HG03066 (cell line): ENCODE data around the gene HAUS2.
"Not testable (repeated sequence)": the region's sequence is repeated elsewhere in the genome, so short reads cannot be mapped to it uniquely, and the experiment has no call there.

ENCODE experiments used
- ATAC-seq: cut with Tn5 transposase; IDR thresholded peaks from one replicate; pipeline ENCODE4 v1.9.1; 2021; ENCODE audit warnings: low read depth; ENCODE audit not compliant: unreplicated experiment

Gene HAUS2

DNA sequence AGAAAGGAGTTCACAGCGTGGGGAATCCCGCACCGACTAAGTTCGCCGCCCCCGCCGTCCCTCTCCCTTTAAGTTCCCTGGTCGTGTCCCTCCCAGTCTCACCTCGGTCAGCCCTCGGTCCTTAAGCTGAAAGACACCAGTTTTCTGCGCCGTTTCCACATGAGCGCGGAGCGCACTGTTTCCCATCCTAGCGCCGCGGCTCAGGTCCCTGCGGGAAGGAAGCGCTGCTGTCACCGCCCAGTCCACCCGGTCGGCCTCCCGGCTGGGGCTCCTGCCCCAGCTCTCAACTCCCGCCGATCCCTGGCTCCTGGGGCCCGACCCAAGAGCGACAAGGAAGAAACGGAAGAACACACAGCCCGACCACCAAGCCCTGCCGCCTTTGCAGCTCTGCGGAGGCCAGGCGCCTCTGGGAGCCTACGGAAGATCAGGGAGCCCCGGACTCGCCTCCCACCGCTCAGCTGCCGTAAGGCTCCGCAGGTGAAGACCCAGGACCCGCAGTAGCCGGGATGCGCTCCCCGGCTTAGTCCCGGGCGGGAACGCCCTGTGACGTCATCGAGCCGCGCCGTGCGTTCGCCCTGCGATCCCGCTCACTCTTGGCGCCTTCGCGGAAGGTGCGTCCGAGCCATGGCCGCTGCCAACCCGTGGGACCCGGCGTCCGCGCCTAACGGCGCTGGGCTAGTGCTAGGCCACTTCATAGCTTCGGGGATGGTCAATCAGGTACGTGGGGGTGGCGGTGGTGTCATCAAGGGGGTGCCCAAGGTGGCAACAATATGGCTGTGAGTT lies at the start of gene HAUS2, which contains the start of gene LRRC57:
TSS of gene HAUS2 (plus strand) at position 590 of the 783 bp plus-strand sequence. CDS start at position 625, 35 bp downstream.
TSS of gene LRRC57 (minus strand) at position 545 of the 783 bp plus-strand sequence. CDS start at position 186, 359 bp downstream.
- ATAC-seq, result peak; percentile 56

GRCh38 chr15:42499858-42500609 lies 48.6 kb upstream of the HAUS2 start:
- no peak for ATAC-seq

DNA sequence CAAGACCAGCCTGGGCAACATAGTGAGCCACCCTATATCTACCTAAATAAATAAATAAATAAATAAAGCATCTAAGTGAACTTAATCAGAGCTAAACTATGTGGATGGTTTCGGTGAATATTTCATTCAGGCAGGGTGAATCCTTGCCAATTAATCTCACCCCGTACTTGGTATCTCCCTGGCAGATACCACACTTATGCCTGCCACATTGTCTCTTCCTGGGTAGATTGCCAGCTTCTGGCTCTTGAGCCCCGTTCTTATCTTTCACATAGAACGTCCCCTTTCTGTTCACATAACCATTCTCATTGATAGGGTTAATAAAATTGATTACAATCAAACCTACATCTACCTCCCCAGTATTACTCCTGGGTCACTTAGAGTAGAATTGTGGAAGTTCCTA lies 46.2 kb upstream of the HAUS2 start:
- ATAC-seq, result no peak

DNA sequence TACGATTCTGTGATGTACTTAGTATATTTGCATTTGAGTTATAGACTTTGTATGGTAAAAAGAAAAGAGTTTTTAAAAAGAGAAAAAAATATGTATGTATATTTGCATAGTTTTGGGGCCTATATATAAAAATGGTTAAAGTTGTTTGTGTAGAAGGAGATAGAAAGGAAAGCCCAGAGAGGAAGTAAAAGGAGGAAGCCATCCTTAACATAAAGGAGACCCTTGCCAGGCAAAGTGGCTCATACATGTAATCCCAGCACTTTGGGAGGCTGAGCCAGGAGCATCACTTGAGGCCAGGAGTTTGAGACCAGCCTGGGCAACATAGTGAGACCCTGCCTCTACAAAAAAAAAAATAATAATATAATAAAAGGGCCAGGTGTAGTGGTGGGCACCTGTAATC lies 44.8 kb upstream of the HAUS2 start:
- ATAC-seq, result no peak

DNA sequence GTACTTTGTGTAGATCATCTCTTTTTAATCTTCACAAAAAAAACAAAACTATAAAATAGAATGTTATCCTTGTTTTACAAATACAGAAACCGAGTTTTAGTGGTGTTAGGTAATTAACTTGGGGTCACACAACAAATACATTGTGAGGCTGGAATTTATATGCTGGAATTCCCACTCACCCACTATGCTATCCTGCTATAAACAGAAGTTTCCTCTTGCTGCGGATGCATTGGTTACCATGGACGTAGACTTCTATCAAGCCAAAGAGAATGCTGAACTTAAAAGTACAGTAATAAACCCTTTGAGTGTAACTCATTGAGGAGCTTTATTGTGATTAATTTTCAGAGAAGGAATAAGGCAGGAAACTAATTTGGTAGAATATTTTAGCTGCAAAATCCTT lies 44.0 kb upstream of the HAUS2 start:
- ATAC-seq, result no peak

DNA sequence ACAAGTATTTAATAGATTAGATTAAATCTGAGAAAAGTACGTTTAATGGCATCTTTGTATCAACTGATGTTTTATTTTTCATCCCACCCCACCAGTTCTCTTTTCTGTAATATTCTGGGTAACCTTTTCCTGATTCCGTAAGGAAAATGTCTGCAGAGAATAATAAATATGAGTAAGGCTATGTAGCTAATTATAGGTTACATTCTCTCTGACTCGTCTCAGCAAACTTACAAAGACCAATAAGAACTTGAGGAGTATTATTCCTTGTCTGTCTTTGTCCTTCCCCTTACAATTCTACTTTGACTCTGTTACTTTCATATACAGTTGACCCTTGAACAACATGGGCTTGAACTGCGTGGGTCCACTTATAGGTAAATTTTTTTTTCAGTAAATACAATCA lies 41.1 kb upstream of the HAUS2 start:
- ATAC-seq, result no peak

GRCh38 chr15:42508263-42508690 lies 40.4 kb upstream of the HAUS2 start:
- ATAC-seq, result no peak

GRCh38 chr15:42510258-42511006 lies 38.2 kb upstream of the HAUS2 start:
- no peak for ATAC-seq

- ATAC-seq, result no peak
Observed at GRCh38 chr15:42511007-42511391, 37.6 kb upstream of the HAUS2 start.

DNA sequence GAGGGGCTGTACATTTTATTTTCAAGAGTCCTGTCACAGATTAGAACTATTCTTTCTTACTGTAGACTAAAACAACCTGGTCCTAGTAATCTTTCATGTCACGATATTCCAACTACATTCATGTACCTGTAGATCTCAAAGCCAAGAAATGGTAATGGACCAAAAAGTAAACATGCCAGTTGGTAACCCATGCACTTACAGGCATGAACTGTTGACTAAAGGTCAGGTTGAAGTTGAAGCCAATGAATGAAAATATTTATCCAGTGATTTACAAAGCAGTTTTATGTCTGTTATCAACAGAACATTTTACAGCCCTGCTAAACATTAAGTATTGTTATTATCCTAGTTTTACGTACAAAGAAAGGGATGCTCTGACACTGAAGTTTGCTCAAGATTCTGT lies 25.3 kb upstream of the HAUS2 start:
- ATAC-seq, result no peak

DNA sequence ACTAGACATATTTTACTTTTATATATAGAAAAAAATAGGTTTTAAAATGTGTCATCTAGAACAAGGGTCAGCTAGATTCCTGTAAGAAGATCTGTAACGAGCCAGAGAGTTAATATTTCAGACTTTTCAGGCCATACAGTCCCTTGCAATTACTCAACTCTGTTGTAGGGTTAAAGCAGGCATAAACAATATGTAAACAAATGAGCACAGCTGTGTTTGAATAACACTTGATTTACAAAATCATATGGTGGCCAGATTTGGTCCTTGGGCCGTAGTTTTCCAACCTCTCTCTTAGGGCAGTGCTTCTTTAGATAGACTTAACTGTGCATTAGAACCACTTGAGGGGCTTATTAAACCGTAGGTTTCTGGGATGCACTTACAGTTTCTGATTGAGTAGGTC lies 19.7 kb upstream of the HAUS2 start:
- ATAC-seq, result no peak

- ATAC-seq, result no peak
Observed at GRCh38 chr15:42533246-42533645, 15.4 kb upstream of the HAUS2 start.

GRCh38 chr15:42544853-42545629 lies 3.6 kb upstream of the HAUS2 start:
- ATAC-seq, result no peak

- no peak for ATAC-seq
Observed at GRCh38 chr15:42547918-42548248, 755 bp upstream of the HAUS2 start.

DNA sequence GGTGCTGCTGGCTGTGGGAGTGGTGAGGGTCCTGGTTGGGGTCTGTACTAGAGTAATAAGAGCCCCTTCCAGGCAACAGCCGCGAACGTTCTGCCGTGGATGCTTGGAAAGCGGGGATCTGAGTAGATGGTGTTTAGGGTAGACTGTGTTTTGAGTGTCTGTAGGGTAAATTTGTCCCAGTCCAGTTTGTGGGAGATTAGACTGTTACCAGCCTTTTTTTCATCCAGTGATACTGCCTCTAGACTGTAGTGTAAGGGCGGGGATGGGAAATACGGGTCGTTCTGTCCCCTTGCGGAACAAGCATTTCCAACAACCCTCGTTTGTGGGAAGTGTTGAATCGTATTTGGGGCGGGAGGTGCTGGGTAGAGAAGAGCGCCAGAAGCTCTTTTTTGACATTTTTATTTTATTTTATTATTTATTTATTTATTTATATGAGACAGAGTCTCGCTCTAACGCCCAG lies 424 bp downstream of the HAUS2 start:
- ATAC-seq, result peak; percentile 25

DNA sequence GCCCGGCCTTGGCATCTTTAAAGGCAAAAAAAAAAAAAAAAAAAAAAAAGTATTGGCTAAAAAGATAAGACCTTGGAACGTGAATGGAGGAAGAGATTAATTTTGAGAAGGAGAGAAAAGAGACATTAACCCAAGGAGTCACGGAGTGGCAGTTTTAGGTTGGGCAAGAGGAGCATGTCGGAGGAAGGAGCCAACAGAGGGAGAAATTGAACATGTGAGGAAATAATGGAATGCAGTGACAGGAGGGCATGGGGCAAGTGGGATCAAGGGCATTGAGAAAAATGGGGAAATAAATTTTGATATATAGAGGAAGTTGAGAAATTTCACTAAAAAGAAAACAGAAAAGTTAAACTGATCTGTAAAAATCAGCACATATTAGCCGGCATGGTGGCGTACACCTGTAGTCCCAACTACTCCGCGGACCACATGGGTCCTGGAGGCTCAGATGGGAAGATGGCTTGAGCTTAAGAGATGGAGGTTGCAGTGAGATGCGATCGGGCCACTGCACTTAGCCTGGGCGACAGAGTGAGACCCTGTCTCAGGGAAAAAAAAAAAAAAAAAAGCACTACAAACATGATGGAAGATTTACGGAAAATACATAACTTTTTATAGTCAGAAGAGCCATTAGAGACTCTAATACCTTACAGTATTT lies 1.2 kb downstream of the HAUS2 start:
- no peak for ATAC-seq

GRCh38 chr15:42553554-42553953 lies 4.9 kb downstream of the HAUS2 start:
- ATAC-seq, result no peak

DNA sequence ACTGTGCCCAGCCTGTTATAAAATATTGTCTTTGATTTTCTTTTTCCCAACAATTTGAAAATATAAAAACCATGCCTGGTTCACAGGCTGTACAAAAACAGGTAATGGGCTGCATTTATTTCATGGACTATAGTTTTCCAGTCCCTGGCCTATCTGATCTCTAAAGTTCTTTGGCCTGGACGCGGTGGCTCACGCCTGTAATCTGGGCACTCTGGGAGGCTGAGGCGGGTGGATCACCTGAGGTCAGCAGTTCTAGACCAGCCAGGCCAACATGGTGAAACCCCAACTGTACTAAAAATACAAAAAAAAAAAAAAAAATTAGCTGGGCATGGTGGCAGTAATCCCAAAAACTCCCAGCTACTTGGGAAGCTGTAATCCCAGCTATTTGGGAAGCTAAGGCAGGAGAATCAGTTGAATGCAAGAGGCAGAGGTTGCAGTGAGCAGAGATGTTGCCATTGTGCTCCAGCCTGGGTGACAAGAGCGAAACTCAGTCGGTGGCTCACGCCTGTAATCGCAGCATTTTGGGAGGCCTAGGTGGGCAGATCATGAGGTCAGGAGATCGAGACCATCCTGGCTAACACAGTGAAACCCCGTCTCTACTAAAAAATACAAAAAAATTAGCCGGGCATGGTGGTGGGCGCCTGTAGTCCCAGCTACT lies 8.0 kb downstream of the HAUS2 start:
- not testable (repeated sequence) for ATAC-seq

- ATAC-seq, result no peak
Observed at GRCh38 chr15:42558739-42559138, 10.1 kb downstream of the HAUS2 start.
